ENCODE measurements around the gene IGSF3.

Gene IGSF3

DNA sequence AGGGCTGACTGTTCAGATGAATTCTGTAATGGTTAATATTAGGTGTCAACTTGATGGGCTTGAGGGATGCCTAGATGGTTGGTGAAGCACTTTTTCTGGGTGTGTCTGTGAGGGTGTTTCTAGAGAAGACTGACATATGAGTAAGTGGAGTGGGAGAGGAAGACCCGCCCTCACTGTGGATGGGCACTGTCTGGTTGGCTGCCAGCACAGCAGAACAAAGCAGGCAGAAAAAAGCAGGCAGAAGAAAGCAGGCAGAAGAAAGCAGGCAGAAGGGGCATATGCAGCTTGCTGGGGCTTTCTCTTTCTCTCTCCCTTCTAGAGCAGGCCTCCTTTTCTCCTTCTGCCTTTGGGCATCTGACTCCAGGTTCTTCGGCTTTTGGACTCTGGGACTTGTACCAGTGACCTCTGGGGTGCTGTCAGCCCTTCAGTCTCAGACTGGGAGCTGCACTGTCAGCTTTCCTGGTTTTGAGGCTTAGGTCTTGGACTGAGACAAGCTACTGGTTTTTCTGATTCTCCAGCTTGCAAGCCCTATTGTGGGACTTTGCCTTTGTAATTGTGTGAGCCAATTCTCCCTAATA is 43.8 kb upstream of the IGSF3 start:
- Histone ChIP-seq H3K27ac (no peak overlapping the region), H3K27me3 (ENCODE audit: control insufficient read depth, insufficient read depth, low read length) (no peaks in the 10 kb centered on the region), H3K36me3 (ENCODE audit: control insufficient read depth, insufficient read depth, low read length) (no peaks in the 10 kb centered on the region), H3K4me3 (ENCODE audit: low read depth, low read length) (no peak overlapping the region), H3K9me3 (ENCODE audit: control insufficient read depth, low read length) (no peaks in the 10 kb centered on the region), H2AFZ (no peak overlapping the region), H3K9ac (no peak overlapping the region), H3K4me1 (no peaks in the 10 kb centered on the region), H3K79me2 (no peaks in the 10 kb centered on the region), H3K4me2 (ENCODE audit: low read length) (no peak overlapping the region)
- TF ChIP-seq, protein P1, sequence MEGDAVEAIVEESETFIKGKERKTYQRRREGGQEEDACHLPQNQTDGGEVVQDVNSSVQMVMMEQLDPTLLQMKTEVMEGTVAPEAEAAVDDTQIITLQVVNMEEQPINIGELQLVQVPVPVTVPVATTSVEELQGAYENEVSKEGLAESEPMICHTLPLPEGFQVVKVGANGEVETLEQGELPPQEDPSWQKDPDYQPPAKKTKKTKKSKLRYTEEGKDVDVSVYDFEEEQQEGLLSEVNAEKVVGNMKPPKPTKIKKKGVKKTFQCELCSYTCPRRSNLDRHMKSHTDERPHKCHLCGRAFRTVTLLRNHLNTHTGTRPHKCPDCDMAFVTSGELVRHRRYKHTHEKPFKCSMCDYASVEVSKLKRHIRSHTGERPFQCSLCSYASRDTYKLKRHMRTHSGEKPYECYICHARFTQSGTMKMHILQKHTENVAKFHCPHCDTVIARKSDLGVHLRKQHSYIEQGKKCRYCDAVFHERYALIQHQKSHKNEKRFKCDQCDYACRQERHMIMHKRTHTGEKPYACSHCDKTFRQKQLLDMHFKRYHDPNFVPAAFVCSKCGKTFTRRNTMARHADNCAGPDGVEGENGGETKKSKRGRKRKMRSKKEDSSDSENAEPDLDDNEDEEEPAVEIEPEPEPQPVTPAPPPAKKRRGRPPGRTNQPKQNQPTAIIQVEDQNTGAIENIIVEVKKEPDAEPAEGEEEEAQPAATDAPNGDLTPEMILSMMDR (IDR thresholded peaks at IDR 0.05): no peak

DNA sequence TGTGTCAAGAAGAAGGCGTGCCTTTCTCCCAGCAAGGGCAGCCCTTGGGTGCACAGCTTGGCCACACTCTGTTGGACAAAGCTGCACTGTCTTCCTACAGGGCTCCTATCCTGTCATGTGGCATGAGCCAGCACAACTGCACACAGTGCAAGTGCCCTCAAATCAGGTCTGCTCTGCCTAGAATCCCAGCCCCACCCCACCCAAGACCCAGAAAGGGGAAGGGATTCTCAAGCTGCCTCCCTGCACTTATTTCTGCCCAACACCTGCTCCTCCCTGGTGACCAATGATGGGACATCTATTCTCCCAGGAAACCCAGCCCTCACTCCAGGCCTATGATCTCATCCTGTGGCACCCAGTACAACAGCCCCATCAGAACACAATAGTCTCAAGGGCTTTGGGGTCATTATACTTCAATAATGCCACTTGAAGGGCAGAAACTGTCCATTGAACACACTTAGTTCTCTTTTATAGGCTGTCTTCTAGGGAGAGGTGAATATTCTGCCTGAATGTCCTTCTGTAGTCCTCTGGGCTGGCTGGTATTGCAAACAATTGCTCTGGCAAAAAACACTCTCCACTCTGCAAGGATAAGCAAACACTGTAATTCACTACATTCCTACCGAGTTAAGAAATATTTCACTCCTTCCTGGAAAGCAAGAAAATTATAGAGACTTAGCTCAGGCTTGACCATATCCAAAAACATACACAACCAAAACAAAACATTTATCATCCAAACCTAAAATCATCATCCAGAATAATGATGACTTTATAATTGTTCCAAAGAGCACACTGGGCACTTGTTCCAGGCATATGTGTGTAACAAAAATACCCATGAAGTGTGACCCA is 43.1 kb upstream of the IGSF3 start:
- H3K36me3 ChIP-seq (ENCODE audit: control insufficient read depth, insufficient read depth, low read length): no peaks in the 10 kb centered on the region
- H3K4me3 ChIP-seq (ENCODE audit: low read depth, low read length): no peak overlapping the region
- H3K4me1 ChIP-seq: no peaks in the 10 kb centered on the region
- H2AFZ ChIP-seq: no peak overlapping the region
- H3K27ac ChIP-seq: no peak overlapping the region
- H3K9ac ChIP-seq: no peak overlapping the region
- TF ChIP-seq, protein P1 (IDR thresholded peaks at IDR 0.05): no peak
- H3K27me3 ChIP-seq (ENCODE audit: control insufficient read depth, insufficient read depth, low read length): no peaks in the 10 kb centered on the region
- H3K79me2 ChIP-seq: no peaks in the 10 kb centered on the region
- H3K9me3 ChIP-seq (ENCODE audit: control insufficient read depth, low read length): no peaks in the 10 kb centered on the region
- H3K4me2 ChIP-seq (ENCODE audit: low read length): no peak overlapping the region

DNA sequence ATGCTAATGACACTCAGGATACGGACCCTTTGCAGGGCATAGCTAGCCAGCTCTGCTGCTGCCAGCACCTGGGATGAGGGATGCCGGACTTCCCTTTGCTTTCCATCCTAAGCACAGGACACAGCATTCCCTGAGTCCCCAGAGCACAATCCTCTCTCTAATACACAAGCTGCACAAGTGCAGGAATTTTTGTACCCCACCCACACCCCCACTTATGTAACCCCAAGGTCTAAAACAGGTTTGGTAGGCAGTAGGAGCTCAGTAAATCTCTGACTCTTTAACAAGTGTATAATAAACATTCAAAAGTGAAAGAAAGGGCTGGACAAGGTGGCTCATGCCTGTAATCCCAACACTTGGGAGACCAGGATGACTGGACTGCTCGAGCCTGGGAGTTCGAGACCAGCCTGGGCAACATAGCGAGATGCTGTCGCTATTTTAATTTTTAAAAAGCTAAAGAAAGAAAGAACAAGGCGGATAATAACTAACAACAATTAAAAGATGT is 42.2 kb upstream of the IGSF3 start:
- Histone ChIP-seq H2AFZ (no peak overlapping the region), H3K27me3 (ENCODE audit: control insufficient read depth, insufficient read depth, low read length) (no peaks in the 10 kb centered on the region), H3K4me3 (ENCODE audit: low read depth, low read length) (no peak overlapping the region), H3K79me2 (no peaks in the 10 kb centered on the region), H3K9me3 (ENCODE audit: control insufficient read depth, low read length) (no peaks in the 10 kb centered on the region), H3K4me2 (ENCODE audit: low read length) (no peak overlapping the region), H3K4me1 (no peaks in the 10 kb centered on the region), H3K36me3 (ENCODE audit: control insufficient read depth, insufficient read depth, low read length) (no peaks in the 10 kb centered on the region), H3K9ac (no peak overlapping the region), H3K27ac (no peak overlapping the region)
- TF ChIP-seq, protein P1 (IDR thresholded peaks at IDR 0.05): no peak

DNA sequence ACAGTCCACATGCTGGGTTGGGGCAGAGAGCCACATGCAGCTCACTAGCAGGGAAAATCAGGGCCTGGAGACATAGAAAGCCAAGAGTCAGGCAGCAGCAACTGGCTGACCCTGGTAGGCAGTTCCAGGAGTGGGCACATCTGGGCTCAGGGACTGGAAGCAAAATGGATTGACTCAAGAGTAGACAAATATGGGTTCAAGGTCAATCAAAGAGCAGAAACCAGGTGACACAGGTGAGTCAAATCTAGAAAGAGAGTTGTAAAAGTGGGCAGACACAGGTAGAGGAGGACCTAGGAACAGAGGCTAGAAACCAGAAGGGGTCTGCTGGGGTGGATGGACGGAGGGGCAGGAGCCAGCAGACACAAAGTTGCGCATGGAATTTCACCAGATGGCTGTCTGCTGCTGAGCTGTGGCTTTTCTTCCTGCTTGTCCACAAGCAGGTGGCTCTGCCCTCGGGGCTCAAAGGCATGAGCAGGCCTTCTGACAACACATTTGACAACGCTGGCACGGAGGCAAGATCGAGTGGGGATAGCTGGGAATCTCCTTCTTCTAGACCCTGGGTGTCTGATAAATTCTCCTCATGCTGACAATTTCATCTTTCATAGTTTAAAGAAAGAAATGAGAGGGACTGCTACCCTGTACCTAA is 40.8 kb upstream of the IGSF3 start:
- H3K9ac ChIP-seq: no peak overlapping the region
- TF ChIP-seq, protein P1 (IDR thresholded peaks at IDR 0.05): no peak
- no peaks in the 10 kb centered on the region for H3K4me1 ChIP-seq
- H3K27ac ChIP-seq: no peak overlapping the region
- H3K36me3 ChIP-seq (ENCODE audit: control insufficient read depth, insufficient read depth, low read length): no peaks in the 10 kb centered on the region
- no peaks in the 10 kb centered on the region for H3K79me2 ChIP-seq
- no peak overlapping the region for H3K4me3 ChIP-seq (ENCODE audit: low read depth, low read length)
- no peak overlapping the region for H3K4me2 ChIP-seq (ENCODE audit: low read length)
- H2AFZ ChIP-seq: no peak overlapping the region
- no peaks in the 10 kb centered on the region for H3K9me3 ChIP-seq (ENCODE audit: control insufficient read depth, low read length)
- H3K27me3 ChIP-seq (ENCODE audit: control insufficient read depth, insufficient read depth, low read length): no peaks in the 10 kb centered on the region
